Measurements from ENCODE around the gene ISYNA1. TPM values are rescaled to one million over a fixed set of nuclear protein-coding genes. Genes with fewer than 3 reads are reported as not detected.
A peak's percentile ranks its signal among the peaks of the same experiment; 100 is the strongest.

ISYNA1 gene
- total RNA-seq, 1 experiment from 2014 or later = 20.9 TPM

DNA sequence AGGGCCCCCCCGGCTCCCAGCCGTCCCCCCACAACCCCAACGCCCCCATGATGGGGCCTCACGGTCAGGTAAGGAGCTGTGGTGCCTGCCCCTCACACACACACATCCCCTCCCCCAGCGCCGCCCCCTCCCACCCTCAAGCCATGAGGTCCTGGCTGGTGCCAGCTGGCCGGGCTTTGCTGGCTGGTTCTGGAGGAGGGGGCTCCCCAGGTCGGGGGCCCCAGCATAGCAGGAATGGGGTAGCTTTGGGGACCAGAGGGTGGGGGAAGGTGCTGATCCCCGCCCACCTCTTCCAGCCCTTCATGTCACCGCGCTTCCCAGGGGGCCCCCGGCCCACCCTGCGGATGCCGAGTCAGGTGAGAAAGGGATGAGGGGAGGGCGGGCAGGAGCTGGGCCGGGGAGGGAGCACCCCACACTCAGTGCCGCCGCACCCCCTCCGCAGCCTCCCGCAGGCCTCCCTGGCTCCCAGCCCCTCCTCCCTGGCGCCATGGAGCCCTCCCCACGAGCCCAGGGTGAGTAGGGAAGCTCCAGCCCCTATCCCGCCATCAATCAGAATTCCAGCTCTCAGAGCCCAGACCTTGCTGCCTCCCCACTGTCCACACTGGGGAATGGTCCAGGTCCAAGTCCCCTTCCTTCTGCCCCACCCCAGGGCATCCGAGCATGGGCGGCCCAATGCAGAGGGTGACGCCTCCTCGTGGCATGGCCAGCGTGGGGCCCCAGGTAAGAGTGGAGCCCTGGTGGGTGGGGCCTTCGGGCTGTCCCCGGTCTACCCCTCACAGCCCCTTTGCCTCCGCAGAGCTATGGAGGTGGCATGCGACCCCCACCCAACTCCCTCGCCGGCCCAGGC is 6.4 kb downstream of the ISYNA1 start:
- no peak for DNase-seq (ENCODE audit: low read depth)

DNA sequence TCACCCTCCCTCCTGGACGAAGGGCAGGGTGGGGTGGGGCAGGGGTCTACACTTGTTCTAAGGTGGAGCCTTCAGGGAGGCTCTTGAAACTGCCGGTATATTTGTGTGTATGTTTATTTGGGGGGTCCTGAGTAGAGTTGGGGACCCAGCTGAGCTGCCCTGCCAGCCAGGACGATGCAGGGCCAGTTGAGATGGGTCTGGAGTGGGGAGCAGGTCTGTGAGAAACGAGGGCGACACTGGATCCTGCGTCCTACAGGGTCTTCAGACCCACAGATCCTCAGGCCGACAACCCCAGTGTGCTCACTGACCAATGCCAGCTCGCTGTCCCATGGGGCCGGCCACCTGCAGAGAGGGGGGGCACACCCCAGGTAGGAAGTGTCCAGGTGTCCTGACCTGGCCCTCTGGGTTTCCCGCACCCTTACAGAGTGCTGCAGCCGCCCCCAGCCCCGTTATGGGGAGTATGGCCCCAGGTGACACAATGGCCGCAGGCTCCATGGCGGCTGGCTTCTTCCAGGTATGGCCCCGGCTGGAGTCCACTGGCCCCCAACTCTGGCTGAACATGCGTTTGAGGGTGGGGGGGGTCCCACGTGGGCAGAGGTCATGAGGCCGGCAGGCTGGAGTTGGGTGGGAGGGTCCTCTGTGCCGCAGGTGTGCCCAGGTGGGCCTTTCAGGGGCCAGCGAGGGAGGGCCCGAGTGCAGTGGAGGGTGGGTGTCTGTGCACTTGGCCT is 7.4 kb downstream of the ISYNA1 start:
- DNase-seq (ENCODE audit: low read depth) = no peak

GRCh38 chr19:18429717-18430416 is 8.1 kb downstream of the ISYNA1 start:
- no peak for DNase-seq (ENCODE audit: low read depth)

GRCh38 chr19:18428787-18429674 is 8.9 kb downstream of the ISYNA1 start:
- DNase-seq (ENCODE audit: low read depth) = no peak

- no peak for DNase-seq (ENCODE audit: low read depth)
These were observed 9.7 kb downstream of the ISYNA1 start for GRCh38 chr19:18428173-18428786.

DNA sequence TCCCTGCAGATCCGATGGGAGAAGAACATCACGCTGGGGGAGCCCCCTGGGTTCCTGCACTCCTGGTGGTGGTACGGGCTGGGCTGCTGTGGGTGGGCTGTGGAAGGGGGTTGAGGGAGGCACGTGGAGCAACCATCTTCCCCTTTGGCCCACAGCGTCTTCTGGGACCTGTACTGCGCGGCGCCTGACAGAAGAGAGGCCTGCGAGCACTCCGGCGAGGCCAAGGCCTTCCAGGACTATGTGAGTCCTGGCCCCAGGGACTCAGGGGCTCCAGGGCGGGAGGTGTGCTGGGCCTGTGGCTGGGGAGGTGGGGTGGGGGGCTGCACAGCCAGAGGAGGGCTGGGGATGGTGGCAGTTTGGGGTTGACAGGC is 10.2 kb downstream of the ISYNA1 start:
- no peak for DNase-seq (ENCODE audit: low read depth)

- DNase-seq (ENCODE audit: low read depth) = no peak
These were observed 10.7 kb downstream of the ISYNA1 start for GRCh38 chr19:18427080-18427742.

GRCh38 chr19:18426416-18426767 is 11.5 kb downstream of the ISYNA1 start:
- DNase-seq (ENCODE audit: low read depth) = no peak

DNA sequence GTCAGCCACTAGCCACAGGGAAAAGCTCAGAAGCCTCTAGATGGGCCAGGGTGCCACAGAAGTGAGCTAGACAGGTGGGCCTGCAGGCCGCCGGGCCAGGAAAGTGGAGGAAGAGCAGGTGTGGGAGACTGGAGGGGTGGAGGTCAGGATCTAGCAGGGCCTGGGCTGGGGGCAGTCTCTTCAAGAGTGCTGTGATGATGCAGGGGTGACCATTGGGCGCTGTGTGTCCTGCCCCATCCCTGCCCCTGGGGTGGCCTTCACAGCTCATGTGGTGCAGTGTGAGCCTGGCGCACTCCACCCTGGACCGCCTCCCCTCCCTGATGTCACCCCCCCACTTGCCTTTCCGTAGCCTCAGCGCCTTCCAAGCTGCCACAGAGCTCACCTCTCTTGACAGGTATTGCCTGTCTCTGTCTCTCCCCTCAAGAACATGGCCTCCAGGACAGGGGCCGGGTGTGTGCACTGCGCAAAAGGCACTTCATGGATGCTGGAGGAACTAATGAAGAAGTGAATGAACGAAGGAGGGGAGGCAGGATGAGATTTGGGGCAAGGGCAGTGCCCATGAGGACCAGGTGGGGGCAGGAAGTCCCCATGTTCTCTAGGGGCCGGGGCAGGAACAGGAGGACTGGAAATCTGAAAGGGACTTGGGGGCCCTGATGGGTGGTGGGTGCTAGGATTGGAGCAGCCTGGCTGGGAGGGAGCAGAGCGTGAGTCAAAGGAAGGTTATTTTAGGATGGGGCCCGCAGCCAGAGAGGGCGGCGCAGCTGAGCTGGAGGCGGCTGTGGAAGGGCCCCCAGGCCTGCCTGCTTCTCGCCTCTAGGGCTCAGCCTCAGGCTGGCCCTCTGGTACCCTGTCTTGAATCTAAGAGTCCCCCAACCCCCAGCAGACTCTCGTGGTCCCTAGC is 12.2 kb downstream of the ISYNA1 start:
- peak; percentile 41 for DNase-seq (ENCODE audit: low read depth)

- no peak for DNase-seq (ENCODE audit: low read depth)
These were observed 12.9 kb downstream of the ISYNA1 start for GRCh38 chr19:18424890-18425514.

- no peak for DNase-seq (ENCODE audit: low read depth)
These were observed 13.6 kb downstream of the ISYNA1 start for GRCh38 chr19:18424122-18424889.

- DNase-seq (ENCODE audit: low read depth) = no peak
These were observed 14.5 kb downstream of the ISYNA1 start for GRCh38 chr19:18423258-18424020.

DNA sequence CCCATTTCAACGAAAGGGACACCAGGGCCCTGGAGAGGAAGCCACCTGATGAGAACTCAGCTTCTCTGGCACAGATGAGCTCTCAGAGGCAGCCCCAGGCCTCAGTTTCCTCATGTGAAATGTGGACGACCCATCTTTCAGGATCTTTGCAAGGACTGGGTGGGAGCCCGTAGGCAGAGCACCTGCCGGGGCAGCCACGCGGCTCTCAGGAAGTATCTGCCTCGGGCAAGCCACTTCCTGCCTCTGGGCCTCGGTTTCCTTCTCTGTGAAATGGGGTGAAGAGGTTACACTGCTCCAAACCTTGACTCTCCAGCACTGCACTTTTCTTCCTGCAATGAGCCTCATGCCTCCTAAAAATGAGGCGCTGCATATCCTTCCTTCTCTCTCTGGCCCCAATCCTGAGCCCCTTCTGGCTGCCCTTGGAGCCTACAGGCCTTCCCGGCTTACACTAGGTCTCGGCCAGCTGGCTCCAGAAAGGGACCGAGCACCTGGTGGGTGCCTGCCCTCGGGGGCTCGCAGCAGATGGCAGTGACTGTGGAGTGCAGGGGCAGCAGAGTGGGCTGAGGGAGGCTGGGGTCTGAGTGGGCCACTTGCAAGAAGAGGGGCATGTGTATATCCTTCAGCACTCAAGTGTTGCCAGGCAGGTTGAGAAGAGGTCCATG is 15.3 kb downstream of the ISYNA1 start:
- DNase-seq (ENCODE audit: low read depth) = no peak

GRCh38 chr19:18421371-18421959 is 16.5 kb downstream of the ISYNA1 start:
- DNase-seq (ENCODE audit: low read depth) = no peak

GRCh38 chr19:18420930-18421329 is 17.0 kb downstream of the ISYNA1 start:
- DNase-seq (ENCODE audit: low read depth) = no peak

DNA sequence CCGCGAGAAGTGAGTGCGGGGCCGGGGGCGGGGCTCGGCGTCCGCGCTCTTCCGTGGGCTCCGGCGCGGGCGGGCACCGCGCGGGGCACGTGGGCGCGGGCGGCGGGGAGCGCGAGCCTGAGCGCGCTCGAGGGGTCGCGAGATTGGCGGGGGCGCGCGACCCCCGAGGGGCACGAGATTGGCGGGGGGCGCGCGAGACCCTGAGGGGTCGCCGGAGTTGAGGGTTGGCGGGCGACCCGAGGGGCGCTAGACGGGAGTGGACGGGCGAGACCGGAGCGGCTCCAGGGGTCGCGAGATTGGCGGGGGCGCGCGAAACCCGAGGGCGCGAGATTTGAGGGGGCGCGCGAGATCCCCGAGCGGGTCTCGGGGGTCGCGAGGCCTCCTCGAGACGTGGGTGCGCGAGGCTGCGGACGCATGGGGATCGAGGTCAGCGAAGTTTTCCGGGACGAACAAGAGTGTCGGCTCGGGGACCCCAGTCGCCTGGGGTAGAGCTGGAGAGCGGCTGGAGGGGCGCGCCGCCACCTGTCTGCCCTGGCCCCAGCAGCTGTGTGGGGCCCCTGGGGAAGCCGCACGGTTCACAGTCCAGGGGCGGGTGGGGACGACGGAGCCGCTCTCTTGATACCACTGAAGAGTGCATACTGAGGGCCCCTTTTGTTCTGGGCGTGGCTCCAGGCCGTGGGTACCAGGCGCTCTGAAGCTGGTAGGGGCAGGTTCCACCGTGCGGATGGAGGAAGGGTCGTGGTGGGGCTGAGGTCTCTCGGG is 18.1 kb downstream of the ISYNA1 start:
- no peak for DNase-seq (ENCODE audit: low read depth)

Measured in RPMI7951 (cell line).